Endodermal cell (in vitro differentiated cells): ENCODE measurements around the gene KIAA0930. TPM values are rescaled to one million over a fixed set of nuclear protein-coding genes. Genes with fewer than 3 reads are reported as not detected.
A peak's percentile ranks its signal among the peaks of the same experiment; 100 is the strongest.

Source experiments
- DNase-seq: peaks from one replicate; pipeline ENCODE4 v3.0.0-alpha.2; 2017
- H3K27ac ChIP-seq: 2 replicates; pipeline ENCODE4 v1.5.1; 2013; ENCODE audit warnings: mild to moderate bottlenecking, low read depth, low read length, moderate library complexity
- H3K27me3 ChIP-seq: 2 replicates; pipeline ENCODE4 v1.6.1; 2013; ENCODE audit warnings: mild to moderate bottlenecking, low read length, moderate library complexity; ENCODE audit not compliant: insufficient read depth, control insufficient read depth, poor library complexity, severe bottlenecking
- H3K36me3 ChIP-seq: 2 replicates; pipeline ENCODE4 v1.7.0; 2013; ENCODE audit warnings: mild to moderate bottlenecking, low read length, moderate library complexity; ENCODE audit not compliant: control insufficient read depth, insufficient read depth
- H3K4me1 ChIP-seq: one replicate; pipeline ENCODE4 v1.7.0; 2013; ENCODE audit warnings: low read length; ENCODE audit not compliant: control insufficient read depth, insufficient read depth
- H3K4me3 ChIP-seq: 2 replicates; pipeline ENCODE4 v1.5.1; 2013; ENCODE audit warnings: mild to moderate bottlenecking, low read length, moderate library complexity
- H3K9ac ChIP-seq: 2 replicates; pipeline ENCODE4 v1.6.1; 2013; ENCODE audit warnings: mild to moderate bottlenecking, low read length, moderate library complexity; ENCODE audit not compliant: poor library complexity, severe bottlenecking; ENCODE audit errors: extremely low read depth
- H3K9me3 ChIP-seq: 2 replicates; pipeline ENCODE4 v1.6.1; 2013; ENCODE audit warnings: mild to moderate bottlenecking, low read length, moderate library complexity; ENCODE audit not compliant: control insufficient read depth
- H3K27ac Mint-ChIP-seq: 2 replicates; pipeline ENCODE4 v1.8.0; 2020; ENCODE audit warnings: mixed read lengths
- H3K27me3 Mint-ChIP-seq: 2 replicates; pipeline ENCODE4 v1.8.0; 2021; ENCODE audit warnings: mild to moderate bottlenecking, mixed read lengths; ENCODE audit not compliant: insufficient read depth
- H3K36me3 Mint-ChIP-seq: 2 replicates; pipeline ENCODE4 v1.8.0; 2020; ENCODE audit warnings: low read depth, mixed read lengths
- H3K4me1 Mint-ChIP-seq: 2 replicates; pipeline ENCODE4 v1.8.0; 2020; ENCODE audit warnings: mixed read lengths
- H3K4me3 Mint-ChIP-seq: 2 replicates; pipeline ENCODE4 v1.8.0; 2020; ENCODE audit warnings: mild to moderate bottlenecking, moderate library complexity, mixed read lengths
- H3K9me3 Mint-ChIP-seq: 2 replicates; pipeline ENCODE4 v1.8.0; 2020; ENCODE audit warnings: mild to moderate bottlenecking, mixed read lengths
- WGBS, 2 experiments: methylation state at CpG; one replicate each; pipeline versions ENCODE4 v1.1.5 to v1.1.7; 2013; ENCODE audit warnings: missing lambda C conversion rate in 2 of 2, mixed read lengths in 1 of 2; ENCODE audit not compliant: insufficient coverage in 1 of 2, insufficient read length in 1 of 2; 5-methylcytosine and 5-hydroxymethylcytosine counted together
- total RNA-seq, 2 donors: library from RNA; stranded (reverse); fragmentation: NEBNext Ultra II Directional in 1 of 2; extraction: Animal tissue kit (Norgen Biotek cat#: 25700) in 1 of 2; gene quantifications; 2 replicates in 1 of 2; 3 replicates in 1 of 2; pipeline ENCODE4 v1.2.1, GENCODE V29; 2021
- TF ChIP-seq, protein P1 (sequence below): fragments of 200-600 bp; sonication (generic); conservative IDR thresholded peaks from 2 replicates; pipeline ENCODE4 v1.5.0; 2021; ENCODE audit warnings: antibody characterized with exemption, mild to moderate bottlenecking

KIAA0930 gene
- total RNA-seq, 2 donors from 2014 or later: 36.2 to 47.8 TPM

DNA sequence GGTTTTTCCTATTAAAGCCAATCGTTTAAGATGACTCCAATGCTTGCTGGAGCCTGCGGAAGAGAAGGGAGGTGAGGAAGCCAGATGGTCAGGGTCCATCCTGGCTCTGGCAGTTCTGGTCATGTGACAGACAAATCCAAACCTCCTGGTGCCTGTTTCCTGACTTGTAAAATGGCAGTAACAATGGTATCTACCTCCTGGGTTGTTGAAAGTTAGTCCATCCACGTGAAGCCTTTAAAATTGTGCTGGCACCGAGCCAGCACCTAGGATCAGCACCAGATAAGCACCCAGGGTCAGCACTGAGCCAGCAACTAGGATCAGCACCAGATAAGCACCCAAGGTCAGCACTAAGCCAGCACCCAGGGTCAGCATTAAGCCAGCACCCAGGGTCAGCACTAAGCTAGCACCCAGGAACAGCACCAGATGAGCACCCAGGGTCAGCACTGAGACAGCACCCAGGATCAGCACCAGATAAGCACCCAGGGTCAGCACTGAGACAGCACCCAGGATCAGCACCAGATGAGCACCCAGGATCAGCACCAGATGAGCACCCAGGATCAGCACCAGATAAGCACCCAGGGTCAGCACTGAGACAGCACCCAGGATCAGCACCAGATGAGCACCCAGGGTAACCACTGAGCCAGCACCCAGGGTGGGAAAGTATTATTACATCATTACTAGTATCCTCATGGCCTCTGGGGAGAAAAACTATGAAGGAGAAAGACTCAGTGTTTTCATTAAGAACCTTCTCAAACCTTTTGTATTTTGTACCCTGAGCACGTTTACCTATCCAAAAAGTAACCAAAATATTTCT, 17.2 kb downstream of the KIAA0930 start:
- no peak overlapping the region for H3K4me3 Mint-ChIP-seq
- peaks cover 11% of the 10 kb centered on the region for H3K4me1 Mint-ChIP-seq
- no peaks in the 10 kb centered on the region for H3K36me3 Mint-ChIP-seq
- TF ChIP-seq, protein P1, sequence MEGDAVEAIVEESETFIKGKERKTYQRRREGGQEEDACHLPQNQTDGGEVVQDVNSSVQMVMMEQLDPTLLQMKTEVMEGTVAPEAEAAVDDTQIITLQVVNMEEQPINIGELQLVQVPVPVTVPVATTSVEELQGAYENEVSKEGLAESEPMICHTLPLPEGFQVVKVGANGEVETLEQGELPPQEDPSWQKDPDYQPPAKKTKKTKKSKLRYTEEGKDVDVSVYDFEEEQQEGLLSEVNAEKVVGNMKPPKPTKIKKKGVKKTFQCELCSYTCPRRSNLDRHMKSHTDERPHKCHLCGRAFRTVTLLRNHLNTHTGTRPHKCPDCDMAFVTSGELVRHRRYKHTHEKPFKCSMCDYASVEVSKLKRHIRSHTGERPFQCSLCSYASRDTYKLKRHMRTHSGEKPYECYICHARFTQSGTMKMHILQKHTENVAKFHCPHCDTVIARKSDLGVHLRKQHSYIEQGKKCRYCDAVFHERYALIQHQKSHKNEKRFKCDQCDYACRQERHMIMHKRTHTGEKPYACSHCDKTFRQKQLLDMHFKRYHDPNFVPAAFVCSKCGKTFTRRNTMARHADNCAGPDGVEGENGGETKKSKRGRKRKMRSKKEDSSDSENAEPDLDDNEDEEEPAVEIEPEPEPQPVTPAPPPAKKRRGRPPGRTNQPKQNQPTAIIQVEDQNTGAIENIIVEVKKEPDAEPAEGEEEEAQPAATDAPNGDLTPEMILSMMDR: no peak
- H3K4me3 ChIP-seq: no peak overlapping the region
- 84 to 85% methylated on average over 4 to 5 of the region's 5 CpGs for WGBS, 2 experiments
- no peaks in the 10 kb centered on the region for H3K9me3 ChIP-seq
- DNase-seq: peak; percentile 38
- no peaks in the 10 kb centered on the region for H3K36me3 ChIP-seq
- H3K9ac ChIP-seq: no peak overlapping the region
- no peaks in the 10 kb centered on the region for H3K9me3 Mint-ChIP-seq
- H3K27ac Mint-ChIP-seq: no peak overlapping the region
- H3K27me3 ChIP-seq: no peaks in the 10 kb centered on the region
- H3K4me1 ChIP-seq: no peaks in the 10 kb centered on the region
- H3K27me3 Mint-ChIP-seq: no peaks in the 10 kb centered on the region
- no peak overlapping the region for H3K27ac ChIP-seq

DNA sequence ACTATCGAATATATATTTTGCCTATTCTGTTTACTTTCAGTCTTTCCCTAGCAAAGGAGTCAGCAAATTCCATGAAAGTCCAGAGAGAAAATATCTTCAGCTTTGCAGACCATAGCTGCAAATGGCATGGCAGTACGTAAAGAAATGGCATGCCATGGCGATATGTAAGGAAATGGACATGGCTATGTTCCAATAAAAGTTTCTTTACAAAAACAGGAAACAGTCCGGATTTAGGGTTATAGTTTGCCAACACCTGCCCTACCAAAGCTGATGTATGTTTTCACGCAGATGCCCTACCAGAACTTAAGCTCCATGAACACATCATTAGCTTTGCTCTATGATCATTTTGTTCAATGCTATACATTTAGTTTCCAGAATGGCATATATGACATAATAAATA, 19.5 kb downstream of the KIAA0930 start:
- Histone ChIP-seq H3K4me1 (no peaks in the 10 kb centered on the region), H3K9ac (no peak overlapping the region), H3K27me3 (no peaks in the 10 kb centered on the region), H3K9me3 (no peaks in the 10 kb centered on the region), H3K27ac (no peak overlapping the region), H3K36me3 (no peaks in the 10 kb centered on the region), H3K4me3 (no peak overlapping the region)
- H3K4me1 Mint-ChIP-seq: peaks cover 7% of the 10 kb centered on the region
- no peaks in the 10 kb centered on the region for H3K36me3 Mint-ChIP-seq
- H3K27ac Mint-ChIP-seq: no peak overlapping the region
- TF ChIP-seq, protein P1: no peak
- H3K27me3 Mint-ChIP-seq: no peaks in the 10 kb centered on the region
- H3K4me3 Mint-ChIP-seq: no peak overlapping the region
- H3K9me3 Mint-ChIP-seq: no peaks in the 10 kb centered on the region
- DNase-seq: no peak
- 86 to 90% methylated on average over 4 to 5 of the region's 5 CpGs for WGBS, 2 experiments

DNA sequence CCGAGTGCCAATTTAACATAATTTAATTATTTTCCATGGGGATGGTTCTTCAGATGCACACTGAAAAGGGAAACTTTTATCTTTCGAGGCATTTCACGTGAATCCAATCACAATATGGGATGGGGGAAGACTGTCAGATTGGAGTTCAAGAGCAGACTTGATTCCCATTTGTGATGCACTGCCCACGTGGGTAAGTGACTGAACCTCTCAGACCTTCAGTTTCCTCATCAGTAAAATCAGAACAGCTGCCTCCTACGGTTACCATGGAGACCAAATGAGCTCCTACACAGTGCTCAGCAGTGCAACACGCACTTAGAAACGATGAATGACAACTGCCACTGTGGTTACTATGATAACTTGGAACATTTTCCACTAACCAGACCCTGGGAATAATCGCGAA, 21.7 kb downstream of the KIAA0930 start:
- TF ChIP-seq, protein P1: no peak
- Mint-ChIP-seq H3K4me1 (peaks cover under 1% of the 10 kb centered on the region), H3K27ac (no peak overlapping the region), H3K9me3 (no peaks in the 10 kb centered on the region), H3K36me3 (no peaks in the 10 kb centered on the region), H3K4me3 (no peak overlapping the region), H3K27me3 (no peaks in the 10 kb centered on the region)
- 78 to 84% methylated on average over 7 to 9 of the region's 9 CpGs for WGBS, 2 experiments
- H3K27ac ChIP-seq: no peak overlapping the region
- H3K9me3 ChIP-seq: no peaks in the 10 kb centered on the region
- H3K27me3 ChIP-seq: no peaks in the 10 kb centered on the region
- no peaks in the 10 kb centered on the region for H3K4me1 ChIP-seq
- DNase-seq: no peak
- H3K36me3 ChIP-seq: no peaks in the 10 kb centered on the region
- H3K4me3 ChIP-seq: no peak overlapping the region
- H3K9ac ChIP-seq: no peak overlapping the region
